ENCODE measurements around the gene MCU.
"Not testable (repeated sequence)": the region's sequence is repeated elsewhere in the genome, so short reads cannot be mapped to it uniquely, and the experiment has no call there.

The MCU gene

DNA sequence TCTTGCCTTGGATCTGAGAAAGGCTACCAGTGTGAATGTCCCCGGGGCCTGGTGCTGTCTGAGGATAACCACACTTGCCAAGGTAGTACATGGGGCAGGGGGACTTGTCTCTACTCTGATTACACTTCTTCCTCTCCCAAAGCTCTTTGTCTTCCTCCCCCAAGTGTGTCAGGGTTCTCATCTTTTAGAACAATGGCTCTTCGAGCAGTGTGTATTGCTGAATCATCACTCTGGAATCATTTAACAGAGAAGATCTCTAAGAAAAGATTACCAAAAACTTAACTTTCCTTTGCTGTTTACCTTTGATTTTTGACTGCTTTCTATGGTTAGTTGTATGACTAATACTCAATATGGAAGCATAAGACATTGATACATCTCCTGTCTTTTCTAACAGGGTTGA lies 219.8 kb downstream of the MCU start:
- DNase-seq, result no peak

DNA sequence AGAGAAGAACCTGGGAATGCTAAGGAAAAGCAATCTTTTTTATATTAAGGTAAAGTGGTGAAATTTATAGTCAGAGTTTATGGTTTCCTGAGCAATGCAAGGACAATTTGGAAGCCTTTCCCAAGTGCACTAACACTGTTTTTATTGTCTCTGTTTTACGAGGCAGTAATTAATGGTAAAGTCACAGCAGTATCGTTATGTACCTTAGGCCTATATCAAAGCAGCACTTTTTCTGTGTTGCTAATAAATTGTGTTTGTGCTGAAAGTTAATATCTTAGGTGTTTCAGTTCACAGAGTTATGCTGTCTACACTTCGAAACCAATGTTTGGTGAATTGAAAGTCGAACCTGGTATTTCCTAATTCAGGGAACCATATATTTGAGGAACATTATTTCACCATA lies 220.8 kb downstream of the MCU start:
- DNase-seq, result no peak

DNA sequence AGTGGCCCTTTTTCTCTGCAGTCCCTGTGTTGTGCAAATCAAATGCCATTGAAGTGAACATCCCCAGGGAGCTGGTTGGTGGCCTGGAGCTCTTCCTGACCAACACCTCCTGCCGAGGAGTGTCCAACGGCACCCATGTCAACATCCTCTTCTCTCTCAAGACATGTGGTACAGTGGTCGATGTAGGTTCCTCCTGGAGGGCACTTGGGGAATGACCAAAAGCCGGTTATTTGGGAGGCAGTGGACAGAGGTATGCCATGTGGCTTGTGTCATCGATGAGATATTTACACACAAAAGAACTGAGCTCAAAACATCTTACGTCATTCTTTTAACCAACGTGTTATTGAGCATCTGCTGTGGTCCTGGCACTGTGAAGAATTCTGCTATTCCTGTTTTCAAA lies 221.3 kb downstream of the MCU start:
- no peak for DNase-seq

DNA sequence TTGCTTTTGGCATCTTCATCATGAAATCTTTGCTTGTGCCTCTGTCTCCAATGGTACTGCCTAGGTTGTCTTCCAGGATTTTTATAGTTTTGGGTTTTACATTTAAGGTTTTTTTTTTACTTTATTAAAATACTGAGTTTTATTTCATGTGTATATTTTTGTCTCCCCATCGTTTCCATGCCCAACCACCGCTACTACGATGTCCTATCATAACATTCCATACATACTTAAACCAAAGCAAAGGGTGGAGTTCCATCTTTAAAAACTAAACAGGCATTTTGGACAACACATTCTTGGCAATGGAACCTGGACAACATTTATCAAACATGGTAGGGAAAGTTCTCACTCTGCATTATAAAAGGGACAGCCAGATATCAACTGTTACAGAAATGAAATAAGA lies 225.3 kb downstream of the MCU start:
- not testable (repeated sequence) for DNase-seq

DNA sequence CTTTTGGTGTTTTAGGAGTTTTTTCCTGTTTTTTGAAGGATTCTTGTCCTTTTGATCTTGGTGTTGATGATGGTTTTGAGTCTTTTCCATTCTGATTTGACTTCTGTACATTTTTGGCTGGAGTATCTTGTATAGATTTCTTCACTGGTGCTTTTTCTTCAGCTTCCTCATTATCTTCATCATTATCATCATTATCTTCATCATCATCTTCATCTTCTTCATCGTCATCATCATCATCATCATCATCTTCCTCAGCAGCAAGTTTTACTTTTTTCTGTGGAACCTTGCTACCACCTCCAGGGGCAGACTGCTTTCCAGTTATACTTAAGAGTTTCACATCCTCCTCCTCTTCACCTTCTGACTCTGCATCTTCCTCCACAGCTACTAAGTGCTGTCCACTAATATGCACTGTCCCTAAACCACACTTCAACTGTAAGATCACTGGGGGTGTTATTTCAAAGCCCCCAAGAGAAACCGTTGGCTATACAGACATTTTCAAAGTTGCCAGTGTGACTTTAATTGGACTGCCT lies 225.9 kb downstream of the MCU start:
- not testable (repeated sequence) for DNase-seq

DNA sequence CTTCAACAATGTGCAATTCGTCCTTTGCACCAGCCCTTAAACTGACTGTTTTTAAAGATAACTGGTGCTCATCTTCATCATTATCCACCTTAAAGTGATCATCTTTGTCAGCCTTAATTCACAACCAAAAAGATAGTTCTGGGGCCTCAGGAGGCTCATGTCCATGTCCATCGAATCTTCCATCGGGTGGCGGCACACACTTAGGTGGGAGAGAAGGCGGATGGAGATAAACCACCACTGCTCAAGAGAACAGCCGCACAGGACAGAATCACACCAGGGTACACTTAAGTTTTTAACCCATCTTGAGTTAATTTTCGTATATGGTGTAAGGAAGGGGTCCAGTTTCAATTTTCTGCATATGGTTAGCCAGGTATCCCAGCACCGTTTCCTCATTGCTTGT lies 226.4 kb downstream of the MCU start:
- no peak for DNase-seq

DNA sequence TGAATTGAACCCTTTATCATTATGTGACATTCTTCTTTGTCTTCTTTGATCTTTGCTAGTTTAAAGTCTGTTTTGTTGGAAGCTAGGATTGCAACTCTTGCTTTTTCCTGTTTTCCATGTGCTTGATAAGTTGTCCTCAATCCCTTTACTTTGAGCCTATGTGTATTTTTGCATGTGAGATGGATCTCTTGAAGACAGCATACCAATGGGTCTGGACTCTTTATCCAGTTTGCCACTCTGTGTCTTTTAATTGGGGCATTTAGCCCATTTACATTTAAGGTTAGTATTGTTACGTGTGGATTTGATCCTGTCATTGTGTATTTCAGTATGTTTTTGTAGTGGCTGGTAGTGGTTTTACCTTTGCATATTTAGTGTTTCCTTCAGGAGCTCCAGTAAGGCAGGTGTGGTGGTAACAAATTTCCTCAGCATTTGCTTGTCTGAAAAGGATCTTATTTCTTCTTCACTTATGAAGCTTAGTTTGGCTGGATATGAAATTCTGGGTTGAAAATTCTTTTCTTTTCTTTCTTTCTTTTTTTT lies 229.3 kb downstream of the MCU start:
- DNase-seq, result not testable (repeated sequence)

DNA sequence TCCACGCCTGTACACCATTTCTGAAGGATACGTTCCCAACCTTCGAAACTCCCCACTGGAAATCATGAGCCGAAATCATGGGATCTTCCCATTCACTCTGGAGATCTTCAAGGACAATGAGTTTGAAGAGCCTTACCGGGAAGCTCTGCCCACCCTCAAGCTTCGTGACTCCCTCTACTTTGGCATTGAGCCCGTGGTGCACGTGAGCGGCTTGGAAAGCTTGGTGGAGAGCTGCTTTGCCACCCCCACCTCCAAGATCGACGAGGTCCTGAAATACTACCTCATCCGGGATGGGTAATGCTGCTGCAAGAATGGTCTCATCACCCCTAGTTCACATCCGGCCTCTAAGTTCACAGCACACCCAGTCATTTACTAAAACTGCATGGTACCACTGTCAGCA lies 232.4 kb downstream of the MCU start:
- no peak for DNase-seq

DNA sequence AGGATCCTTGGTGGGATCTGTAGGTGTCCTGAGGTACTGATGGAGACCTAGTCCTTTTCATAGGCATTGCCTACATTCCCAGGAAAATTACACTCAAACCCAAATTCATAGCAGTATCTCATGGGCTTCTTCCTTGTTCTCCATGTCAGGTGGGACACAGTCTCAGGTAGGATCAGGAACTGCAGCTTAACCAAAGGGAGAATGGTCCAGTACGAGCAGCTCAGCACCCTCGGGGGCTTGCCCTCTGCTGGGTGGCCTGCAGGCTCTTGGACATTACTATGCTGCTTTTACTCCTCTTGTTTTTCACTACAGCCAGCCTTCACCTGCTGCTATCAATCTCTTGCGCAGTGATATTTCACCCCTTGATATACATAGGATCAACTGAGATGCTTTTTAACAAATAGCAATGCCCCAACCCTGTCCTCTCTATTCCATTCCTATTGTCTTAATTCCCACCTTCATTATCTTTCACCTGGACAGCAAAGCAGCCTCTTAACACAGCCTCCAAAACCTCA lies 234.1 kb downstream of the MCU start:
- DNase-seq, result no peak

DNA sequence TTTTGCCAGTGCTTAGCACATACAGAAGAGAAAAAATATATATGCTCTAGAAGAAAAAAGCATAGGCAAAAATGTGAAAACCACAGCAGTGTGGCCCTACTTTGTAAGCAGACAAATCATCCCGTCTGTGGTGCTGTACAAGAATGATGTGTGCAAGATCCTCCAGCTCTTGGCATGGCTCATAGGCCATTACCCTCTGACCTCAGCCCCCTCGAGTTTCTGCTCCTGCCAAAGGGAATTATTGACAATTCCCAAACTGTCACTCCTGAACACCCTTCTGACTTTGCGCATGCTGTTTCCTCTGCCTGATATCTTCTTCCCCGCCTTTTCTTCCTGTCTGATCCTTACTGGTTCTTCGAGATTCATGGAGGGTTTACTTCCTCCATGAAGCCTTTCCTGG lies 235.5 kb downstream of the MCU start:
- DNase-seq, result no peak

DNA sequence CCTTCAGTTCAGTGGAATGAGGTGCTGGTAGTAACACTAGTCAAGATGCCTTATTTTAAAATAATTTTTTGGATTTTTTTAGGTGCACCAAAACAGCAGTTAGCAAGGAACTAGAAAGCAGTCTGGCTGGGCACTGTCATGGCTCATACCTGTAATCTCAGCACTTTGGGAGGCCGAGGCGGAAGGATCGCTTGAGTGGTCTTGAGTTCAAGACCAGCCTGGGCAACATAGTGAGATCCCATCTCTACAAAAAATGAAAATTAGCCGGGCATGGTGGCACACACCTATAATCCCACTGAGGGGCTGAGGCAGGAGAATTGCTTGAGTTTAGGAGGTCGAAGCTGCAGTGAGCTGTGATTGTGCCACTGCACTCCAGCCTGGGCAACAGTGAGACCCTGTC lies 236.9 kb downstream of the MCU start:
- DNase-seq, result no peak

DNA sequence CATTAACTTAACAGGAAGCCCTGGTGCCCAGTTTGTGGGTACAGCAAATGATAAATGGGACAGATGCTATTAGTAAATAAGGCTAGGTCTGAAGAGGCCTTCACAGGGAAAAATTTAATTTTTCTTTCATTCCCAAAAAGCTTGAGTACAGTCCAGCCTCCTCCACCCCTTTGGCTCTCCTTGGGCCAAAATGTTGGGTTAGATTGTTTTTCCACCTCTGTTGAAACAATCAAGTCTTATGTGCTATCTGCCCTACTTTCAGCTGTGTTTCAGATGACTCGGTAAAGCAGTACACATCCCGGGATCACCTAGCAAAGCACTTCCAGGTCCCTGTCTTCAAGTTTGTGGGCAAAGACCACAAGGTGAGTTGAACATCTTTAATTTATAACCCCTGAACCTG lies 238.3 kb downstream of the MCU start:
- no peak for DNase-seq

DNA sequence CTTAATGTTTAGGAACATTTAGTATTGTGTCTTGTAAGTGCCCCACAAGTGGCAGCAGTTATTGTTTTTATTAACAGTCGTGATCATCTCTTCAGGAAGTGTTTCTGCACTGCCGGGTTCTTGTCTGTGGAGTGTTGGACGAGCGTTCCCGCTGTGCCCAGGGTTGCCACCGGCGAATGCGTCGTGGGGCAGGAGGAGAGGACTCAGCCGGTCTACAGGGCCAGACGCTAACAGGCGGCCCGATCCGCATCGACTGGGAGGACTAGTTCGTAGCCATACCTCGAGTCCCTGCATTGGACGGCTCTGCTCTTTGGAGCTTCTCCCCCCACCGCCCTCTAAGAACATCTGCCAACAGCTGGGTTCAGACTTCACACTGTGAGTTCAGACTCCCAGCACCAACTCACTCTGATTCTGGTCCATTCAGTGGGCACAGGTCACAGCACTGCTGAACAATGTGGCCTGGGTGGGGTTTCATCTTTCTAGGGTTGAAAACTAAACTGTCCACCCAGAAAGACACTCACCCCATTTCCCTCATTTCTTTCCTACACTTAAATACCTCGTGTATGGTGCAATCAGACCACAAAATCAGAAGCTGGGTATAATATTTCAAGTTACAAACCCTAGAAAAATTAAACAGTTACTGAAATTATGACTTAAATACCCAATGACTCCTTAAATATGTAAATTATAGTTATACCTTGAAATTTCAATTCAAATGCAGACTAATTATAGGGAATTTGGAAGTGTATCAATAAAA lies 240.5 kb downstream of the MCU start:
- no peak for DNase-seq

DNA sequence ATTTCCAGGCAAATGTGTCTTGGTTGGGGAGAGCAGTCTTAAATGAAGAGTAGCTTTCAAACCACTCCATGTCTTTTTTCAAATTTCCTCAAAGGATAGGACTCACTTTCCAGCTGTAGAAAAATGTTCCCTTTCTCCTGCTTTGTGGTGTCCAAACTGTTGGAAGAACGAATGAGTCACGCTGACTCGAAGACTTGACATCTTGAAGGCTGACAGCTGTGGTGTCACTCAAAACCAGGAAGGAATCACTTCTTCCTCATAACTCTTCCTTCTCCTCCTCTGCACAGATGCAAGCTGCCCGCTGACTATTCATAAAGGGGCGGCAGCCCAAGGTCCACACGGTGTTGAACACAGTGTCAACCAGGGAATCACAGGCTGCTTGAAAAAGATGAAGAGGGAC lies 243.4 kb downstream of the MCU start:
- no peak for DNase-seq
